Measurements from ENCODE around the gene MYO7A. TPM values are rescaled to one million over a fixed set of nuclear protein-coding genes. Genes with fewer than 3 reads are reported as not detected.

Gene MYO7A
- total RNA-seq, 1 donor from 2014 or later = 0.16 TPM

- Histone ChIP-seq H3K4me1 (ENCODE audit: insufficient read depth, low read length) (peaks cover 14% of the 10 kb centered on the region), H4K20me1 (ENCODE audit: insufficient read depth, low read length) (no peaks in the 10 kb centered on the region), H3K4me3 (ENCODE audit: insufficient read depth, low read depth, low read length) (no peak overlapping the region), H3K36me3 (ENCODE audit: insufficient read depth, low read length) (no peaks in the 10 kb centered on the region), H3K4me2 (ENCODE audit: low read length) (no peak overlapping the region), H3K9me3 (ENCODE audit: insufficient read depth, low read depth, low read length) (no peaks in the 10 kb centered on the region), H3K9ac (ENCODE audit: low read length) (no peak overlapping the region), H3K27me3 (ENCODE audit: insufficient read depth, low read length) (no peaks in the 10 kb centered on the region), H2AFZ (ENCODE audit: low read depth, low read length) (no peak overlapping the region), H3K79me2 (ENCODE audit: insufficient read depth, low read length) (no peaks in the 10 kb centered on the region), H3K27ac (ENCODE audit: low read depth, low read length) (no peak overlapping the region)
- Mint-ChIP-seq H3K27ac (ENCODE audit: unreplicated experiment) (no peak overlapping the region), H3K4me1 (ENCODE audit: low read depth, unreplicated experiment) (no peaks in the 10 kb centered on the region), H3K36me3 (ENCODE audit: low read depth, unreplicated experiment) (peaks cover under 1% of the 10 kb centered on the region), H3K27me3 (ENCODE audit: low read depth, unreplicated experiment) (peaks cover 16% of the 10 kb centered on the region), H3K9me3 (ENCODE audit: unreplicated experiment) (no peaks in the 10 kb centered on the region), H3K4me3 (ENCODE audit: unreplicated experiment) (no peak overlapping the region)
- FAIRE-seq = no peak
- TF ChIP-seq CTCF (IDR thresholded peaks at IDR 0.05; ENCODE audit: insufficient read depth, low read depth, low read length) (no peak), EZH2 (IDR thresholded peaks at IDR 0.05; ENCODE audit: insufficient read depth, low read length) (no peak)
- DNase-seq (ENCODE audit: low read depth) = no peak
These were observed 1.2 kb downstream of the MYO7A start for GRCh38 chr11:77129069-77129841.

GRCh38 chr11:77129842-77130756, 2.1 kb downstream of the MYO7A start:
- H3K9ac ChIP-seq (ENCODE audit: low read length) = no peak overlapping the region
- H2AFZ ChIP-seq (ENCODE audit: low read depth, low read length) = no peak overlapping the region
- no peak overlapping the region for H3K4me3 ChIP-seq (ENCODE audit: insufficient read depth, low read depth, low read length)
- FAIRE-seq (no peak), DNase-seq (ENCODE audit: low read depth) (no peak)
- H3K36me3 ChIP-seq (ENCODE audit: insufficient read depth, low read length) = no peaks in the 10 kb centered on the region
- H3K36me3 Mint-ChIP-seq (ENCODE audit: low read depth, unreplicated experiment) = no peaks in the 10 kb centered on the region
- H3K27ac ChIP-seq (ENCODE audit: low read depth, low read length) = no peak overlapping the region
- H3K9me3 Mint-ChIP-seq (ENCODE audit: unreplicated experiment) = no peaks in the 10 kb centered on the region
- H3K27me3 ChIP-seq (ENCODE audit: insufficient read depth, low read length) = no peaks in the 10 kb centered on the region
- peaks cover 16% of the 10 kb centered on the region for H3K27me3 Mint-ChIP-seq (ENCODE audit: low read depth, unreplicated experiment)
- no peak overlapping the region for H3K27ac Mint-ChIP-seq (ENCODE audit: unreplicated experiment)
- no peaks in the 10 kb centered on the region for H3K79me2 ChIP-seq (ENCODE audit: insufficient read depth, low read length)
- H4K20me1 ChIP-seq (ENCODE audit: insufficient read depth, low read length) = no peaks in the 10 kb centered on the region
- peaks cover 14% of the 10 kb centered on the region for H3K4me1 ChIP-seq (ENCODE audit: insufficient read depth, low read length)
- no peak overlapping the region for H3K4me3 Mint-ChIP-seq (ENCODE audit: unreplicated experiment)
- H3K9me3 ChIP-seq (ENCODE audit: insufficient read depth, low read depth, low read length) = no peaks in the 10 kb centered on the region
- H3K4me1 Mint-ChIP-seq (ENCODE audit: low read depth, unreplicated experiment) = no peaks in the 10 kb centered on the region
- no peak overlapping the region for H3K4me2 ChIP-seq (ENCODE audit: low read length)
- no peak for TF ChIP-seq CTCF (IDR thresholded peaks at IDR 0.05; ENCODE audit: insufficient read depth, low read depth, low read length)
- no peak for TF ChIP-seq EZH2 (IDR thresholded peaks at IDR 0.05; ENCODE audit: insufficient read depth, low read length)
